Measurements from ENCODE around the gene ONECUT3.

The ONECUT3 gene

DNA sequence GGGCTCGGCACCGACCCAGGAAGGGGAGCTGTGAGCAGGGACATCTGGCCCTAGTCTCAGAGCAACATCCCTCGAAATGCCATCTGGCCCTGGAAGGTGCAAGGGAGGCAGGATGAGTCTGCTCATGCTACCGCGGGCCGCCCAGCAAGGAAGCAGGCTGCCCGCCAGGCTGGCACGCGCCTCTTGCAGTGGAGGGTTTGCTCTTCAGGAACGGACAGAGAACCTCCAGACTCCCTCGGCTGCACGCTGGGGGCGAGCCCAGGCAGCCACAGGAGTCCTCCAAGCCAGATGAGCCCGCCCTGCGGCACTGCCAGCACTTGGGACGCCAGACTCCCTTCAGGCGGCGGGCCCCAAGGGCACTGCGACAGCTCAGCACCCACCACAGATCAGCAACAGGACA lies 68.9 kb downstream of the ONECUT3 start:
- Histone ChIP-seq H3K9me3 (ENCODE audit: severe bottlenecking) (no peaks in the 10 kb centered on the region), H3K4me3 (ENCODE audit: severe bottlenecking) (no peak overlapping the region), H3K36me3 (ENCODE audit: low read depth) (peaks cover 45% of the 10 kb centered on the region), H3K27ac (ENCODE audit: poor library complexity, severe bottlenecking) (no peak overlapping the region), H3K27me3 (ENCODE audit: insufficient read depth, poor library complexity, severe bottlenecking) (no peaks in the 10 kb centered on the region), H3K4me1 (ENCODE audit: insufficient read depth, poor library complexity, severe bottlenecking) (no peaks in the 10 kb centered on the region)
- ATAC-seq (ENCODE audit: low read depth) (no peak), DNase-seq (ENCODE audit: low spot score) (no peak)
- TF ChIP-seq, protein P1, sequence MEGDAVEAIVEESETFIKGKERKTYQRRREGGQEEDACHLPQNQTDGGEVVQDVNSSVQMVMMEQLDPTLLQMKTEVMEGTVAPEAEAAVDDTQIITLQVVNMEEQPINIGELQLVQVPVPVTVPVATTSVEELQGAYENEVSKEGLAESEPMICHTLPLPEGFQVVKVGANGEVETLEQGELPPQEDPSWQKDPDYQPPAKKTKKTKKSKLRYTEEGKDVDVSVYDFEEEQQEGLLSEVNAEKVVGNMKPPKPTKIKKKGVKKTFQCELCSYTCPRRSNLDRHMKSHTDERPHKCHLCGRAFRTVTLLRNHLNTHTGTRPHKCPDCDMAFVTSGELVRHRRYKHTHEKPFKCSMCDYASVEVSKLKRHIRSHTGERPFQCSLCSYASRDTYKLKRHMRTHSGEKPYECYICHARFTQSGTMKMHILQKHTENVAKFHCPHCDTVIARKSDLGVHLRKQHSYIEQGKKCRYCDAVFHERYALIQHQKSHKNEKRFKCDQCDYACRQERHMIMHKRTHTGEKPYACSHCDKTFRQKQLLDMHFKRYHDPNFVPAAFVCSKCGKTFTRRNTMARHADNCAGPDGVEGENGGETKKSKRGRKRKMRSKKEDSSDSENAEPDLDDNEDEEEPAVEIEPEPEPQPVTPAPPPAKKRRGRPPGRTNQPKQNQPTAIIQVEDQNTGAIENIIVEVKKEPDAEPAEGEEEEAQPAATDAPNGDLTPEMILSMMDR (IDR thresholded peaks at IDR 0.05; ENCODE audit: poor library complexity, severe bottlenecking) = no peak

DNA sequence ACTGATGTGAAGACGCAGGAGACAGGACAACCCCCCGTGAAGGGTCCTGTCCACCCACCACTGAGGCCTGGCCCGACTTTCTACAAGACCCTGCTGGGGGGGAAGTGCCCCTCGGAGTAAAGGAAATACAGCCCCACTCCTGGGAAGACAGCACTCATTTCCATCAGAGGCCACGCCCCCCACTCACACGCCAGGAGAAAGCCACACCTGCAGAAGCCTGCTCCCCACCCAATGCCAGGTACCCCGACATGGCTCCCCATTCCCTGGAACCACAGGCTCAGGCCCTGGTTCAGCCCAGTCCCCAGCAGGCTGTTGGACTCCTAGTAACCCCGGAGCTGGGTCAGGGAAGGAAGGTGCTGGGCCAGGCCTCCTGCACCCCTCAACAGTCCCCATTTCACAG lies 69.7 kb downstream of the ONECUT3 start:
- no peaks in the 10 kb centered on the region for H3K4me1 ChIP-seq (ENCODE audit: insufficient read depth, poor library complexity, severe bottlenecking)
- no peak overlapping the region for H3K27ac ChIP-seq (ENCODE audit: poor library complexity, severe bottlenecking)
- H3K4me3 ChIP-seq (ENCODE audit: severe bottlenecking) = no peak overlapping the region
- no peaks in the 10 kb centered on the region for H3K9me3 ChIP-seq (ENCODE audit: severe bottlenecking)
- H3K27me3 ChIP-seq (ENCODE audit: insufficient read depth, poor library complexity, severe bottlenecking) = no peaks in the 10 kb centered on the region
- ATAC-seq (ENCODE audit: low read depth) = no peak
- peaks cover 45% of the 10 kb centered on the region for H3K36me3 ChIP-seq (ENCODE audit: low read depth)
- no peak for DNase-seq (ENCODE audit: low spot score)
- TF ChIP-seq, protein P1 (IDR thresholded peaks at IDR 0.05; ENCODE audit: poor library complexity, severe bottlenecking) = no peak

DNA sequence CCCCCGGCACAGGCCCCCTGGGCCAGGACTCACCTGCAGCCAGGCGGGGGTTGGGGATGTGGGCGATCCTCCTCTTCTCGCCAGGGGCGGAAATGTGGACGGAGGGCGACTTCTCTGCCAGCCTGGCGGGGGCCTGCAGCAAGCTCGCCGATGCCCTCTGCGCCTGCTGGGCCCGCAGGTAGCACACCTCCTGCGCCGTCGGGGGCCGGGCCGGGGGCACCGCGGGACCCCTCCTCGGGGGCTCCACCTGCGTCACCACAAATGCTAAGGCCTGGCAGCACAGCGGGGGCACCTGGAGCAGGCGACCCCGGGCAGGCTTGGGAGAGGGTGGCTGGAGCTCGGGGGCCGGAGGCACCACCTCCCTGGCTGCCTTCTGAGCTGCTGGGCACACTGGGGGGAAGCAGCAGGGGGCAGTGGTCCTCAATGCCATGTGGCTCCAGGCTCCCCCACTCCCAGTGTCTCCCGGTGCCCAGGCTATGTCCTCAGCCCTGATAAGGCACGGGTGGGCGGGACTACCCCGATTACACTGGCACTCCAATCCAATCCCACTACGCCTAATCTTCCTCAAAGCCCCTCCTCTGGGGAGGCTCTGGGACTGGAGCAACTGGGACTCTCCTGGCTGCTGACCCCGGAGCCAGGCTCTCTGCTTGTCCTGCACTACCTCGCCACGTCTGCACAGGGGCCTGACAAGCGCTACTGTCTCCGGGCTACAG lies 70.4 kb downstream of the ONECUT3 start:
- Histone ChIP-seq H3K4me3 (ENCODE audit: severe bottlenecking) (no peak overlapping the region), H3K4me1 (ENCODE audit: insufficient read depth, poor library complexity, severe bottlenecking) (no peaks in the 10 kb centered on the region), H3K27me3 (ENCODE audit: insufficient read depth, poor library complexity, severe bottlenecking) (no peaks in the 10 kb centered on the region), H3K9me3 (ENCODE audit: severe bottlenecking) (no peaks in the 10 kb centered on the region), H3K36me3 (ENCODE audit: low read depth) (peaks cover 40% of the 10 kb centered on the region), H3K27ac (ENCODE audit: poor library complexity, severe bottlenecking) (no peak overlapping the region)
- ATAC-seq (ENCODE audit: low read depth) (no peak), DNase-seq (ENCODE audit: low spot score) (no peak)
- TF ChIP-seq, protein P1 (IDR thresholded peaks at IDR 0.05; ENCODE audit: poor library complexity, severe bottlenecking) = no peak

DNA sequence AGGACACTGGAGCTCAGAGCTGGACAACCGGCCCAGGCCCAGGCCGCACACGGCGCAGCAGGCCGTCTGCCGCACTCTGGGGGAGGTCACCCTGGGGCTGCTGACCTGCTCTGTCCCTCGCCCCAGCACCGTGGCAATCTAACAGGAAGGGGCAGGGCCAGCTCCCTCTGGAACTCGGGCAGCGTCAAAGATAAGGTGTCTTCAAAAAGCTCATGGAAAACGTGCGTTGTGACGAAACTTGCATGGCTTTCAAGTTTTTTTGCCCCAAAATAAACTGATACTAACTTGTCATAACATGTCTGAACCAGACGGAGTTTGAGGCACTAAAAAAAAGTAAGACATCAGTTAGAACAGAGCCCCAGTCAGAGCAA lies 70.9 kb downstream of the ONECUT3 start:
- ATAC-seq (ENCODE audit: low read depth) (no peak), DNase-seq (ENCODE audit: low spot score) (no peak)
- no peaks in the 10 kb centered on the region for H3K27me3 ChIP-seq (ENCODE audit: insufficient read depth, poor library complexity, severe bottlenecking)
- no peak overlapping the region for H3K4me3 ChIP-seq (ENCODE audit: severe bottlenecking)
- H3K27ac ChIP-seq (ENCODE audit: poor library complexity, severe bottlenecking) = no peak overlapping the region
- H3K36me3 ChIP-seq (ENCODE audit: low read depth) = peaks cover 37% of the 10 kb centered on the region
- no peaks in the 10 kb centered on the region for H3K9me3 ChIP-seq (ENCODE audit: severe bottlenecking)
- no peaks in the 10 kb centered on the region for H3K4me1 ChIP-seq (ENCODE audit: insufficient read depth, poor library complexity, severe bottlenecking)
- TF ChIP-seq, protein P1 (IDR thresholded peaks at IDR 0.05; ENCODE audit: poor library complexity, severe bottlenecking) = no peak

DNA sequence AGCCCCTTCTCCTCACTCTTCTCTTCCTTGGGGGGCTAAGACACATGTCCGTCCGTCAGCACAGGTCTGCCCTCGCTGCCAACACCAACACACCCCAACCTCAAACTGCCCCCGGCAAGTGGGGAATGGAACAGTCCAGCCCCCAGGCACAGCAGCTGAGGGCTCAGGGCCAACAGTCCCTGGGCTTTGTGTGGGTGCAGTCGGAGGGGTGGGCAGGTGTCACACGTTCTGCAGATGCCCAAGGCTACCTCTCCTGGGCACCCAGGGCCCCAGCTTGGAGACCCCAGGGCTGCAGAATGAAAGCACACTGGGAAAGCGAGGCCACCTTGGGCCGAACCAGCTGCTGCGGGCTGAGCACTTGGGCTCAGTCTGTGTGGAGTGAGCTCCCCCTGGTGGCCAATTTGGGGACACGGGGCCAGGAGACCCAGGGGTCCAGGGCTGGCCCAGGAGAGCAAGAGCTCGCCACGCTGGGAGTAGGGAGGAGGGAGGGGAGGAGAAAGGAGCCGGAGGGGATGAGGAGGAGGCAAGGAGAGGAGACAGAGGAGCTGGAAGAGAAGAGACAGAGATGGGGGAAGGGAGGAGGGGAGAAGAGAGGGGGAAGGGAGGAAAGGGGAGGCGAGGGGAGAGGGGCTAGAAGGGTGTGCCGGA lies 72.7 kb downstream of the ONECUT3 start:
- H3K4me1 ChIP-seq (ENCODE audit: insufficient read depth, poor library complexity, severe bottlenecking) = no peaks in the 10 kb centered on the region
- ATAC-seq (ENCODE audit: low read depth) = peak; percentile 77
- H3K27ac ChIP-seq (ENCODE audit: poor library complexity, severe bottlenecking) = no peak overlapping the region
- peaks cover 35% of the 10 kb centered on the region for H3K36me3 ChIP-seq (ENCODE audit: low read depth)
- no peaks in the 10 kb centered on the region for H3K27me3 ChIP-seq (ENCODE audit: insufficient read depth, poor library complexity, severe bottlenecking)
- H3K9me3 ChIP-seq (ENCODE audit: severe bottlenecking) = no peaks in the 10 kb centered on the region
- TF ChIP-seq, protein P1 (IDR thresholded peaks at IDR 0.05; ENCODE audit: poor library complexity, severe bottlenecking) = peak; percentile 76
- no peak overlapping the region for H3K4me3 ChIP-seq (ENCODE audit: severe bottlenecking)
- DNase-seq (ENCODE audit: low spot score) = no peak

Measured in RWPE2 (cell line).